GM12873 (cell line): ENCODE data around the gene PCCB.

Source experiments
- TF ChIP-seq, protein P1 (sequence below): IDR thresholded peaks from 2 replicates; pipeline ENCODE4 v1.5.1; 2012; ENCODE audit warnings: low read depth, mild to moderate bottlenecking, moderate library complexity, low read length, control low read depth; ENCODE audit not compliant: insufficient read depth; ENCODE audit errors: missing control alignments

The PCCB gene

DNA sequence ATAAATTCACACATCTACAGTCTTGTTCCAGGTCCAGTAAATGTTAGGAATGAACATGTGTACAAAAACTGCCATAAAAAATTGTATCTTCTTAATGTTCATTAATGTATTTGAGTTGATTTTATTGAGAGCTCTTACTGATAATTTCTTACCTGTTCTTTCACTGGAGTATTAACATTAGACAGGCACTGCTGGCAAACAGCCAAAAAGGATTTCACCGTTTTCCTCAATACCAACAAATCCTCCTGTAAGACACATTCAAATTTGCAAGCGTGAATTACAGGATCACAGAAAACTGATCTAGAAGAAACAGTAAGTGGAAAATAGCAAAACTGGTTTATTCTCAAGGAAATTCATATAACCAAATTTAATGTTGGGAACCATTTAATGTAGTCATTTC, 127.4 kb downstream of the PCCB start:
- TF ChIP-seq, protein P1, sequence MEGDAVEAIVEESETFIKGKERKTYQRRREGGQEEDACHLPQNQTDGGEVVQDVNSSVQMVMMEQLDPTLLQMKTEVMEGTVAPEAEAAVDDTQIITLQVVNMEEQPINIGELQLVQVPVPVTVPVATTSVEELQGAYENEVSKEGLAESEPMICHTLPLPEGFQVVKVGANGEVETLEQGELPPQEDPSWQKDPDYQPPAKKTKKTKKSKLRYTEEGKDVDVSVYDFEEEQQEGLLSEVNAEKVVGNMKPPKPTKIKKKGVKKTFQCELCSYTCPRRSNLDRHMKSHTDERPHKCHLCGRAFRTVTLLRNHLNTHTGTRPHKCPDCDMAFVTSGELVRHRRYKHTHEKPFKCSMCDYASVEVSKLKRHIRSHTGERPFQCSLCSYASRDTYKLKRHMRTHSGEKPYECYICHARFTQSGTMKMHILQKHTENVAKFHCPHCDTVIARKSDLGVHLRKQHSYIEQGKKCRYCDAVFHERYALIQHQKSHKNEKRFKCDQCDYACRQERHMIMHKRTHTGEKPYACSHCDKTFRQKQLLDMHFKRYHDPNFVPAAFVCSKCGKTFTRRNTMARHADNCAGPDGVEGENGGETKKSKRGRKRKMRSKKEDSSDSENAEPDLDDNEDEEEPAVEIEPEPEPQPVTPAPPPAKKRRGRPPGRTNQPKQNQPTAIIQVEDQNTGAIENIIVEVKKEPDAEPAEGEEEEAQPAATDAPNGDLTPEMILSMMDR, result no peak

DNA sequence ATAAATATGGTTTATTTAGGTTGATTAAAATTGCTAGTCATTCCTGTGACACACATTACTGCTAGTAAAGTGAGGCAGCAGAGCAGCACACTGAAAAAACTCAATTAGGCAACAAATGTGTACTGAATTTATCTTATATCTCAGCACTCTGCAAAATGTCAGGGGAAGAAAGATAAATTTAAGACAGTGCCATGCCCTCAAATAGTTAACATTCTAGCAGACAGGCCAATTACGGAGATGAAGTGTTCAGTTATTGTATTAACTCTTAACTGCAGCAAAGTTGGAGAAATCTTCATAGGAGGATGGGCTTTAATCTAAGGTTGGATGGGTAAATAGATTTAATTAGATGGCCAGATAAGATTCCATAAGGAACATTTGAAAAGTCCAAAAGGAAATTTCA, 127.9 kb downstream of the PCCB start:
- TF ChIP-seq, protein P1, result no peak
